ENCODE results near the gene CHAF1B.
"Not testable (repeated sequence)": the region's sequence is repeated elsewhere in the genome, so short reads cannot be mapped to it uniquely, and the experiment has no call there.

CHAF1B gene

DNA sequence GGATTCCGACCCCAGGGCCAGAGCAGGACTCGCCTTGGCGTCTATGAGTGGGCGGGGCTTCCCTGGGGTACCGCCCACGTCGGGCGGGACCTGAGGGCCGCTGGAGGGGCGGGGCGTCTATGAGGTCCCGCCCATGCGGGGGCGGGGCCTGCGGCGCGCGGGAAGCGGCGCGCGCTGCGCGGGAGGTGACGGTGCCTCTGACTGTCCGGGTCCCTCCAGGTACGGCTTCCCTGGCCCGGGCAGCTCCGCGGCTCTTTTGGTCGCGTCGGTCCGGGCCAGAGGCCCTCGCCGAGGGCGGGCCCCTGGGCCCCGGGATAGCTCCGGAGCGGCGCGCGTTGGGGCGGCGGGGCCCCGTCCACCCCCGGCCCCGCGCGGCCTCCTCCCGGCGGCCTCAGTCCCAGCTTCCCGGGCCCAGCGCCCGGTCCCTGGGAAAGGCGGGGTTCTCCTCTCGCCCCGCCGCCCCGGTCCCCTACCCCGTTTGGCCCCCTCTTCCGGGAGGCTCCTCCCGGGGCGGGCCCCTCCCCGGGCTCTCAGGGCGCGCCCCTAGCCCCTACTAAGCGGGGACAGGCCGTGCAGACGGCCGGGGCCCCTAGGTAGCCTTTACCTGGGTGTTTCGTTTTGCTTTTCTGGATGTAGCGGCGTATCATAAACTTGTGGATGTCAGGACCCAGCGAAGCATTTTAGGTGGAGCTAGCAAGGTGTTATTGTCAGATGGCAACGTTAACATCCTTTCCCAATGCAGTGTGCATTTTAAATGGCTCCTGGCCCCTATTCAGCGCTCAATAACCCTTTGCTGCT, at the start of gene CHAF1B:
CHAF1B (plus strand) TSS at position 160 of the 798 bp plus-strand sequence. CDS start 745 bp downstream, outside the sequence.
- DNase-seq (ENCODE audit: low read depth) = peak; percentile 47

DNA sequence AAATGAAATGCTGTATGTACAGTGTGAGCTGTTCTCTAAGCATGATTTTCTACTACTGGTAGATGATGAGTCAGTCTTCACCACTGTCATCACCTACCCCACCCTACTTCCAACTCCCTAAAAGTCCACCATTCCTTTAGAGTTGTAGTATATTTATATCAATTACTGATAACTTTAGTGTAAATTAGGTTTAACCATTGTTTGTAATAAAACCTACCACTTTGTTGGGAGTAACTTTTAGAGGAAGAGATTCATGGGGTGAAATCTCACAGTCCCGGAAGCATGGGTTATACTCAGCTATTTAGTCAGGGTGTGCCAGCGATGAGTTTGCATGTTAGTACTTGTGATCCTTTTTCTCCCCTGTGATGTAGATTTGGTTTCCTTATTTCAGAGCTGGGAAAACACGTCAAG, 48.1 kb upstream of the CHAF1B start:
- DNase-seq (ENCODE audit: low read depth) = peak; percentile 54

DNA sequence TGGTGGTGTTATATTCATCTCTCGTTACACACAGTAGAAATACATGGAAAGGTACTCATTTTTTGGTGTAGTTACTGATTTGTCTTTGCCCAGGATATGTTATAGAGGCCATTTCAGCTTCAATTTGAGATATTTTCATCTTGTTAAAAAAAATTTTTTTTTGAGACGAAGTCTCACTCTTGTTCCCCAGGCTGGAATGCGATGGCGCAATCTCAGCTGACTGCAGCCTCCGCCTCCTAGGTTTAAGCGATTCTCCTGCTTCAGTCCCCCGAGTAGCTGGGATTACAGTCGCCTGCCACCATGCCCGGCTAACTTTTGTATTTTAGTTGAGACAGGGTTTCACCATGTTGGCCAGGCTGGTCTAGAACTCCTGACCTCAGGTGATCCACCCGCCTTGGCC, 46.2 kb upstream of the CHAF1B start:
- DNase-seq (ENCODE audit: low read depth) = peak; percentile 45

DNA sequence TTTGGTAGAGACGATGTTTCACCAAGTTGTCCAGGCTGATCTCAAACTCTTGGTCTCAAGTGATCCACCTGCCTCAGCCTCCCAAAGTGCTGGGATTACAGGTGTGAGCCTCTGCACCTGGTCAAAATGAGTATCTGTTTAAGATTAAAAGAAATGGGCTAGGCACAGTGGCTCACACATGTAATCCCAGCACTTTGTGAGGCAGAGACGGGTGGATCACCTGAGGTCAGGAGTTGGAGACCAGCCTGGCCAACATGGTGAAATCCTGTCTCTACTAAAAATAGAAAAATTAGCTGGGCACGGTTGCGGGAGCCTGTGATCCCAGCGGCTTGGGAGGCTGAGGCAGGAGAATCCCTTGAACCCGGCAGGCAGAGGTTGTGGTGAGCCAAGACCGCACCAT, 42.6 kb upstream of the CHAF1B start:
- DNase-seq (ENCODE audit: low read depth) = not testable (repeated sequence)

DNA sequence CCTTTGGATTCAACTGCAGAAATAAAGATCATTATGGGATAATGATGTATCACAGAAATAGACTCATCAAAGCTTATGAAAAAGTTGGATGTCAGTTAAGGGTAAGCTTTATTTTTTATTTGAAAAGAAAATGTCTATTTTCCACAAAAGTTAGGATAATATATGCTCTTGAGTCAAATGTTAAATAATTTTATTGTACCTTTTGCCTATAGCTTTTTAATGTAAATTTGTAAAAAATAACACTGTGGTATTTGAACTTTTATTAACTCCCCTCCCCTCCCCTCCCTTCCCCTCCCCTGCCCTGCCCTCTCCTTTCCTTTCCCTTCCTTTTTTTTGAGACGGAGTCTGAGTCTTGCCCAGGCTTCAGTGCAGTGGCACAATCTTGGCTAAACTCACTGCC, 40.3 kb upstream of the CHAF1B start:
- no peak for DNase-seq (ENCODE audit: low read depth)

DNA sequence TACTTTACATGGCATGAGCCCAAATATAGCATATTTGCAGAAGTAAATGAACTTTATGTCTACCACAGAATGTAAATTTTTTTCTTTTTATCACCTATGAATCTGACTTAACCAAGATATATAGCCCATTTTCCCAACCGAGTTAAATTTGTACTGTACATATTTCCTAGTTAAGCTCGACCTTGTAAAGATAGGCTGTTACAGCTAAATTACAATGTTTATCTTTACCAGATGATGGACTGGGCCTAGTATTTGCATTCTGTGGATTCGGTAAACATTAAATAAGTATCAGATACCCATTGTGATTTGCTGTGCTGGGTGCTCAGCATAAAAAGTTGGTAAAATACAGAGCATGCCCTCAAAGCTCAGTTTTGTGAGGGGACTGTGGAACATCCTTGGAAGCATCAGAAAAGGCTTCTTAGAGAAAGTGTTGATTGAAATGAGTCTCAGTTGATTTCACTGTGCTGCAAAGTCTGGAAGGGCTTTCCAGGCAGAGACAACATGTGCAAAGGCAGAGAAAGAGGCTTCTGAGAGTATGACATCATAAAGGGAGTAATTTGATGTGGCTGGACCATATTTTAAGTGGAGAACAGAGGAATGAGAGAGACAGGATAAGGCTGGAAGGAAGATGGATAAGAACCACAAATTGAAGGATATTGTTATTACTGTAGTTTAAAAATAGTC, 37.8 kb upstream of the CHAF1B start:
- peak; percentile 35 for DNase-seq (ENCODE audit: low read depth)

DNA sequence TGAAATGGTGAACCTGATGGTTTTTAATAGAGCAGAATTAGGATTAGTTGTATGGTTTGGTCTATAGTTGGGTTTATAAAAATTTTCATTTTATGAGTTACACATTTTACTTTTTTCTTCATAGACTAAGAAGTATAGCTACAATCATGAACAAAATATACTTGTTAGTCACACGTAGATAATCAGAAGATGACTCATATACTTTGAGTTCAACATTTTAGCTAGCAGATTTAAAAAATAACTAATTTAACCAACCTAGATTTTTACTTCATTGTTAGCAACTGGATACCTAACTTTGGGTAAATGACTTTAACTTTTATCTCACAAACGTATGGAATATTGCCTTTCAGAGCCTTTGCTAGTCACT, 37.2 kb upstream of the CHAF1B start:
- peak; percentile 22 for DNase-seq (ENCODE audit: low read depth)

DNA sequence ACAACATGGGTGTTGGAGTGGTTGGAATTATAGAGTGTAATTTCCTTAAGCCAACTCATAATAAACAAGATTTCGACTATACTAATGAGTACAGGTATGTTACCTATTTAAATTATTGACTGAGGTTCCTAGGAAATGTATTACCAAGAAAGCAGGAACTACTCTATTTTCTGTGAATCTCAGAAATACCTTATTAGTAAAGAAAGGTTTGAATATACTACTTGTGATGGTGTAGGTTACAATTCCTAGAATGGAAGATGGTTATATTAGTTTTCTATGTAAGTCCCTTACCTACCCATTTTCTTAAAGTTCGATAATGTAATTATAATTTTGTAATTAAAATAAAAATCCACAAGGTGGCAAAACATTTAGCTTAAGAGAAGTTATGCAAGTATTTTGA, 35.9 kb upstream of the CHAF1B start:
- no peak for DNase-seq (ENCODE audit: low read depth)

DNA sequence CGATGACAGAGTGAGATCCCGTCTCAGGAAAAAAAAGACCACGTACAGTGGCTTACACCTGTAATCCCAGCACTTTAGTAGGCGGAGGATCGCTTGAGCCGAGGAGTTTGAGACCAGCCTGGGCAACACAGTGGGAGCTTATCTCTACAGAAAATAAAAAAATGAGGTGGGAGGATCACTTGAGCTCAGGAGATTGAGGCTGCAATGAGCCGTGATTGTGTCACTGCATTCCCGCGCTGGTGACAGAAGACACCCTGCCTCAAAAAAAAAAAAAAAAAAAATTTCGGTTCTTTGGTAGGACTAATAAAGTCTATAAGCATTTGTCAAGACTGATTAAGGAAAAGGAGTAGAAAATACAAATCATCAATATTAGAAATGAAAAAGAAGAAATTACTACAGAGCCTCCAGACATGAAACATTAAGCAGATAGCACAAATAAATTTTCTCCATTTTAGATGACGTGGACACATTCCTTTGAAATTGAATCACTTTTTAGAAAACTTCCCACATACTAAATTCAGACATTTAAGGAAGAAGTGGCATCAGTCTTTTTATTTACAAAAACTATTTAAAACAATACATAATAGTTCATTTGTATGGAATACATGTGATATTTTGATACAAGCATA, 34.8 kb upstream of the CHAF1B start:
- DNase-seq (ENCODE audit: low read depth) = peak; percentile 76

DNA sequence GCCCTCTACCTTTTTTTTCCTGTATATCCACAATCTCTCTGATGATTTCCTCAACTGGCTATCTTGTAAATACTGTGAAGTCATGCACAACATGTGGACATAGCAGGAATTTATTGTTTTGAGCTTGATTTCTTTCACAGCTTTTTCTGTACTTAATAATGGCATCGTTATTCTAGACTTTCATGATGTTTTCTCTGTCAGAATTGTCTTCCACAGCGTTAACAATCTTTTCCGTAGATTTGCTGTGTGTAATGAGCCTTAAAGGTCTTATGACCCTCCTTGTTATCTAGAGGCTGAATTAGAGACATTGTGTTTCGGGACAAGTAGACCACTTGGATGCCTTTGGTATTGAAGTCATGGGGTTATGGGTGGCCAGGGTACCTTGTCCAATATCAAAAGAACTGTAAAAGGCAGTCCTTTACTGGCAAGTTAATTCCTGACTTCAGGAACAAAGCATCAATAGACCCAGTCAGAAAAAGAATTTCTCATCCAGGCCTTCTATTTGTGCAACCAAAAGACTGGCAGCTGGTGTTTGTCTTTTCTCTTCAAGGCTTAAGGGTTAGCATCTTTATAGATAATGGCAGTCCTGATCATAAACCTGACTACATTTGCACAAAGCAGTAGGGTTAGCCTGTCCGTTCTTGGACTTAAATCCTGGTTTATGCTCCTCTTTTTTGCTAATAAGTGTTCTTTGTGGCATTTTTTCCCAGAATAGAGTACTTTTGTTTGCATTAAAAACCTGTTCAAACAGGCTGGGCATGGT, 30.1 kb upstream of the CHAF1B start:
- no peak for DNase-seq (ENCODE audit: low read depth)

DNA sequence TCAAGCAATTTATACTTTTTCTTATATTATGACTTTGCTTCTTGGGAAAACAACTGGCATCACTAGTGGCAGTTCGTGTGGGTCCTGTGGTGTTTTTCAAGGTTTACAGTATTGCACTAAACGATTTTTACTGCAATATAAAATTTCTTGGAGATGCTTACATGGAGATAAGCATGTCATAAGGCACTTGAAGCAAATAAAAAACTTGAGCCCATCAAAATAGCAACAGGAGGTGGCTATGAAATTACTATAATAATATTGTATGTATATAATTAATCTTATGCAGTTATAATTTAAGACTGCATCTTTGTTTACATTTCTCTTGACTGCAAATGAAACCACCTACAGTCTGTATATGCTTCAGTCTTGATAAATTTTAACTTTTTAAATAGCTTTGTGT, 29.3 kb upstream of the CHAF1B start:
- DNase-seq (ENCODE audit: low read depth) = no peak

DNA sequence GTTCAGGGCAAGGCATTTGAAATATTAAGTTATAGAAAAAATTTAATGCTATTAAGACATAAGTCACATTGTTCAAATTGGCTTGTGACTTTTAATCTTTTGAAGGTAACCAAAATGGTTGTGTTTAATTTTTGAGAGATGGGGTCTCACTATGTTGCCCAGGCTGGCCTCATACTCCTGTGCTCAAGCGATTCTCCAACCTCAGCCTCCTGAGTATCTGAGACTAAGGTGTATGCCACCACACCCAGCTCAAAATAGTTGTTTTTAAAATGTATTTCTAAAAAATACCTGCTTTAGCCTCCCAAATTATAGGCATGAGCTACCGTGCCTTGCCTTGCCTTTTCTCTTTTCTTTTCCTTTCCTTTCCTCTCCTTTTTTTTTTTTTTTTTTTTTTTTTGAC, 26.0 kb upstream of the CHAF1B start:
- DNase-seq (ENCODE audit: low read depth) = no peak

DNA sequence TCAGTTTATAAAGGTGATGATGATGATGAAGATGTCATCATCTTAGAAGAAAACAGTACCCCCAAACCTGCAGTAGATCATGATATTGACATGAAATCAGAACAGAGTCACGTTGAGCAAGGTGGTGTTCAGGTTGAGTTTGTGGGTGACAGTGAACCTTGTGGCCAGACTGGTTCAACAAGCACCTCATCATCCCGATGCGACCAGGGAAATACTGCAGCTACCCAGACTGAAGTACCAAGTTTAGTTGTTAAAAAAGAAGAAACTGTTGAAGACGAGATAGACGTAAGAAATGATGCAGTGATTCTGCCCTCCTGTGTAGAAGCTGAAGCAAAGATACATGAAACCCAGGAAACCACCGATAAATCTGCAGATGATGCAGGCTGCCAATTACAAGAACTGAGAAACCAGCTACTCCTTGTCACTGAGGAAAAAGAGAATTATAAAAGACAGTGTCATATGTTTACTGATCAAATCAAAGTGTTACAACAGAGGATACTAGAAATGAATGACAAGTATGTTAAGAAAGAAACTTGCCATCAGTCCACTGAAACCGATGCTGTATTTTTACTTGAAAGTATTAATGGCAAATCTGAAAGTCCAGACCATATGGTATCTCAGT, 16.0 kb upstream of the CHAF1B start:
- no peak for DNase-seq (ENCODE audit: low read depth)

DNA sequence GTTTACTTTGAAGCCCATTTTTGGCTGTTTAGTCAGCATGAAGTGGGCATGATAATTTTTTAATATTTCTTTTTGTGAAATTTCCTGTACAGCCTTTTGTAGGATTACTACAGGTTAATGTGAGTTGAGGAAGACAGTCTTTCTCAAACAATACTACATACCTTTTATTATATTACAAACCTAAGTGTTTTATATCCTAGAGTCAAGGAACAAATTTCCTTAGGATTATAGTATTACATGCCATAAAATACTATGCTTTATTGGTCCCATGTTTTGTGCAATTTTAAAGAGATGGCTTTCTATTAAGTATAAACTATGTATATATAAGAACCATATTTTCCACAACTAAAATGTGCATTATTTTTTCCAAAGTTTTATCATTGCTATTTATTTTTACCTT, 9.2 kb upstream of the CHAF1B start:
- DNase-seq (ENCODE audit: low read depth) = no peak

DNA sequence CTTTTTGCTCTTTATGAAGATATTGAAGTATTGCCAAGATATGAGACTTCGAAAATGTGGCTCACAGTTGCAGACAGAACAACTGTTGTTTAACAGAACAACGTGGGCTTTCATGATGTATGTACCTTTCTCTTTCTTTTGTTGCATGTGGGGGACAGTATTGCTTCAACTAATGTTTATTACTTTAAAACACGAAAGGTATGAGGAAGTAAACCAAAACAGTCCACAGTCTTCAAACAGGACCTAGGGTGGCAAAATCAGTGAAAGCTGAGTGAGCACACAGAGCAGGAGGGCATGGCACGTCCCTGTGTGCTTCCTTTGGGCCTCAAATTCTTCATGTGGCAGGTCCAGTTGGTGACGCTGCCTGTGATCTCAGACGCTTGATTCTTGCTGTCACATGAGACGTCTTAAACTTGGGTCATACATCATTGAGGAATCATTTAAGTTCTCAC, 7.8 kb upstream of the CHAF1B start:
- no peak for DNase-seq (ENCODE audit: low read depth)

DNA sequence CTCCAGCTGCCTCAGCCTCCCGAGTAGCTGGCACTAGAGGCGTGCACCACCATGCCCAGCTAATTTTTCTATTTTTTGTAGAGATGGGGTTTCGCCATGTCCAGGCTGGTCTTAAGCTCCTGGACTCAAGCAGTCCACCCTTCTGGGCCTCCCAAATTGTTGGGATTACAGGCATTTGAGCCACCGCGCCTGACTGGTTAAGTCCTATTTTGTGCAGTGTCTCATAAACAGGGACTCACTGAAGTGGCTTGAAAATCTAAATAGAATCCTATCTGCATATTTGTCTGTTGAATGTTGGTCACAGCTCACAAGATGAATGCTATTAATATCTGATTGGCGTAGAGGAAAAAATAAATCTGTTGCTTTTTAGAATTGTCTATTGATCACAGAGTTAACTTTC, 5.9 kb upstream of the CHAF1B start:
- no peak for DNase-seq (ENCODE audit: low read depth)

DNA sequence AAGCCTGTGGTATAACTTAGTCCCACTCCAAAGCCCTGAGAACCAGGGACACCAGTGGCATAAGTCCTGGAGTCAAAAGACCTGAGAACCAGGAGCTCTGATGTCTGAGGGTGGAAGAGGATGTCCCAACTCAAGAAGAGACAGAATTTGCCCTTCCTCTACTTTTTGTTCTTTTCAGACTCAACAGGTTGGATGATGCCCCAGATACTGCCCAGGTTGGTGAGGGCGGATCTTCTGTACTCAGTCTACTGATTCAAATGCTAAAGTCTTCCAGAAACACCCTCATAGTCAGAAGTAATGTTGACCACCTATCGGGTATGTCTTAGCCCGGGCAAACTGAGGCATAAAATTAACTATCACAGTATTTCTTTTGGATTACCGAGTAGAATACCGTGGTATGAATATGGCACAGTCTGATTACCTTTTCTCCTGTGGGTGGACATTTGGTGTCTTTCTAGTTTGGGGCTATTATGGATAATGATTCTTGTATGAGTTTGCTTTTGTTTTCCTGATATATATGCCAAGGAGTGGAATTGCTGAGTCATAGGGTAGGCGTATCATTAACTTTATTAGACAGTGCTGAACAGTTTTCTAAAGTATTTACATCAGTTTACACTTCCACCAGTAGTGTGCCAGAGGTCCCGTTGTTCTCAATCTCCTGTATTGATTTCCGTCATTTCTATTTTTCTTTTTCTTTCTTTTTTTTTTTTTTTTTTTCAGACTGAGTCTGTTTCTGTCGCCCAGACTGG, 3.2 kb upstream of the CHAF1B start:
- DNase-seq (ENCODE audit: low read depth) = no peak

DNA sequence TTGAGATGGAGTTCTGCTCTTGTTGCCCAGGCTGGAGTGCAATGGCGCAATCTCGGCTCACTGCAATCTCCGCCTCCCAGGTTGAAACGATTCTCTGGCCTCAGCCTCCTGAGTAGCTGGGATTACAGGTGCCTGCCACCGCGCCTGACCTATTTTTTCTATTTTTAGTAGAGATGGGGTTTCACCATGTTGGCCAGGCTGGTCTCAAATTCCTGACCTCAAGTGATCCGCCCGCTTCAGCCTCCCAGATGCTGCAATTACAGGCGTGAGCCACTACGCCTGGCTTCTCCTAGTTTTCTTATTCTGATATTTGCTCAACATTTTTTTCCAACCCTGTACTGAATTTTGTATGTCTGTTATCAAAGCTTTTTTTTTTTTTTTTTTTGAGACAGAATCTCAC, 2.5 kb upstream of the CHAF1B start:
- DNase-seq (ENCODE audit: low read depth) = not testable (repeated sequence)

DNA sequence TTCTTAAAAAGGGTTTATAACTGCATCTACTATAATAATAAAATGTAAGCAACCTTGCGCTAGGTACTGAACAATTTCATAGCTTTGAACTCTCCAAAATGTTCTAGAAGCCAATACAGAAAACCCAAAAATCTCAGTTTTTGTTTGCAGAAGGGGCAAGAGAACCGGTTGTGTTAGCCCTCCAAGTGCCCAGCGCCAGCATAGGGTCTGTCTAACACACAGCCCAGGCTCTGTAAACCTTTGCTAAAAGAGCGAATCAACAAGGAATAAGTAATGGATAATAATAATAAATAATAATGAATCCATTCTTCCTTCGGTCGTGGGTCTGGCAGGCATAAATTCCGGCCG, 333 bp upstream of the CHAF1B start:
- DNase-seq (ENCODE audit: low read depth) = no peak

DNA sequence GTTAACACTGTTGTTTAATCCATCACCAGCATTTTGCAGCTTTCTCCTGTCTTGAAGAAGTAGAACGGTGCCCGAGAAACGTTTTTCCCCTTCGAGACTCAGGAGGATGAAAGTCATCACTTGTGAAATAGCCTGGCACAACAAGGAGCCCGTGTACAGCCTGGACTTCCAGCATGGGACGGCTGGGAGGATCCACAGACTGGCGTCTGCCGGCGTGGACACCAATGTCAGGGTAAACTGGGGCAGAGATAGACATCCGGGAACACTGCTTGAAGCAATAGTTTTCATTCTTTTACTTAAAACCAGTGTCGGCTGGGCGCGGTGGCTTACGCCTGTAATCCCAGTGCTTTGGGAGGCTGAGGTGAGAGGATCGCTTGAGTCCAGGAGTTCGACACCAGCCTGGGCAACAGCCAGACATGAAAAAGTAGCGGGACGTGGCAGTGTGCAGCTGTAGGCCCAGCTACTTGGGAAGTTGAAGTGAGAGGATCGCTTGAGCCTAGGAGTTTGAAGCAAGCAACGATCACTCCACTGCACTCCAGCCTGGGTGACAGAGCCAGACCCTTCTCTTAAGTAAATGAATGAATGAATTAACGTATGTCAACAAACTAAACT, 945 bp downstream of the CHAF1B start:
- no peak for DNase-seq (ENCODE audit: low read depth)

DNA sequence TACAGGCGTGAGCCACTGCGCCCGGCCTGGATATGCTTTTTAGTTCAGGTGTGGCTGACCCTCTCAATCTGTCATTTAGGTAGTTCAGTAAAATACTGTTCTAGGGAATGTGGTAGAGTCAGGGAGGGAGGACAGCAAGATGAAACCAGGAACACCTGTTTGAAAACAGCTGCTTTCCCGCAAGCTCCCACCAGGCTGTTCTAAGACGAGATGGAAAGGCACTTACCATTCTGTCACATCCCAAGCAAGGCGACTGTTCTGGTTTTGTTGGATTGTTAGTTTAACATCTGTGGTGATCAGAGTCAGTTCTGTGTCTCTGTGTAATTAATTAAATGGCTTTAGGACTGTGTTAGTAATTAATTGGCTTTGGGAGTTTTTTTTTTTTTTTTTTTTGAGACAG, 2.9 kb downstream of the CHAF1B start:
- no peak for DNase-seq (ENCODE audit: low read depth)
